ENCODE measurements around the gene TACC2. TPM values are rescaled to one million over a fixed set of nuclear protein-coding genes. Genes with fewer than 3 reads are reported as not detected.

Gene TACC2
- total and polyA plus RNA-seq, 8 donors, result 29.0 to 102 (median 52.9) TPM

GRCh38 chr10:122288917-122289316 is 300.0 kb downstream of the TACC2 start:
- intact Hi-C loops (cut with DNase I; ENCODE audit: low total_unique reads), result no loop called here
- Histone ChIP-seq H3K9me3 (no peaks in the 10 kb centered on the region), H3K4me1 (peaks cover 0 to 16% (median 4%) of the 10 kb centered on the region in 4 donors), H3K27ac (no peak overlapping the region), H3K4me3 (no peak overlapping the region), H3K36me3 (no peaks in the 10 kb centered on the region), H3K27me3 (peaks cover 0 to 5% (median 0%) of the 10 kb centered on the region in 3 donors)
- DNase-seq, result no peak
- no peak for TF ChIP-seq POLR2AphosphoS5 (IDR thresholded peaks at IDR 0.05)
- TF ChIP-seq EP300 (IDR thresholded peaks at IDR 0.05), result no peak
- no peak for TF ChIP-seq POLR2A (IDR thresholded peaks at IDR 0.05)
- no peak for TF ChIP-seq CTCF (IDR thresholded peaks at IDR 0.05)
- WGBS, 5 donors, result 56 to 81% (median 73%) methylated on average over 3 of the region's 3 CpGs

- peak in 1 of 2 donors; percentile 22 for DNase-seq
- H3K4me1 ChIP-seq, result peaks cover 0 to 16% (median 4%) of the 10 kb centered on the region in 4 donors
- intact Hi-C loops (cut with DNase I; ENCODE audit: low total_unique reads), result loop anchor here (10.0 kb wide), 1 partner anchor 1274 kb away; no protein-coding TSS in a partner anchor
Measured at GRCh38 chr10:122290334-122290733, 301.4 kb downstream of the TACC2 start.

GRCh38 chr10:122290833-122291532 is 302.0 kb downstream of the TACC2 start:
- intact Hi-C loops (cut with DNase I; ENCODE audit: low total_unique reads), result loop anchor here (10.0 kb wide), 1 partner anchor 1274 kb away; no protein-coding TSS in a partner anchor
- DNase-seq, result peak in 1 of 2 donors; percentile 19
- Histone ChIP-seq H3K4me1 (peaks cover 0 to 16% (median 4%) of the 10 kb centered on the region in 4 donors), H3K9me3 (no peaks in the 10 kb centered on the region), H3K27ac (no peak overlapping the region), H3K36me3 (no peaks in the 10 kb centered on the region), H3K4me3 (no peak overlapping the region), H3K27me3 (peaks cover 0 to 15% (median 0%) of the 10 kb centered on the region in 3 donors)
- TF ChIP-seq POLR2A (IDR thresholded peaks at IDR 0.05) (no peak), EP300 (IDR thresholded peaks at IDR 0.05) (no peak), POLR2AphosphoS5 (IDR thresholded peaks at IDR 0.05) (no peak), CTCF (IDR thresholded peaks at IDR 0.05) (no peak)
- 80 to 93% (median 86%) methylated on average over 8 to 13 of the region's 13 CpGs for WGBS, 5 donors

More at GRCh38 chr10:122290334-122290733, 301.4 kb downstream of the TACC2 start:
- H3K27ac ChIP-seq, result no peak overlapping the region
- H3K27me3 ChIP-seq, result peaks cover 0 to 10% (median 0%) of the 10 kb centered on the region in 3 donors
- H3K9me3 ChIP-seq, result no peaks in the 10 kb centered on the region
- WGBS, 5 donors, result 77 to 86% (median 83%) methylated on average over 7 of the region's 7 CpGs
- H3K4me3 ChIP-seq, result no peak overlapping the region
- no peaks in the 10 kb centered on the region for H3K36me3 ChIP-seq
- no peak for TF ChIP-seq POLR2AphosphoS5 (IDR thresholded peaks at IDR 0.05)
- no peak for TF ChIP-seq EP300 (IDR thresholded peaks at IDR 0.05)
- TF ChIP-seq POLR2A (IDR thresholded peaks at IDR 0.05), result no peak
- TF ChIP-seq CTCF (IDR thresholded peaks at IDR 0.05), result no peak

GRCh38 chr10:122291739-122292138 is 302.8 kb downstream of the TACC2 start:
- peak in 1 of 2 donors; percentile 3 for DNase-seq
- Histone ChIP-seq H3K27me3 (peaks cover 0 to 16% (median 0%) of the 10 kb centered on the region in 3 donors), H3K36me3 (no peaks in the 10 kb centered on the region), H3K4me3 (no peak overlapping the region), H3K4me1 (peaks cover 0 to 15% (median 4%) of the 10 kb centered on the region in 4 donors), H3K27ac (no peak overlapping the region), H3K9me3 (no peaks in the 10 kb centered on the region)
- TF ChIP-seq CTCF (IDR thresholded peaks at IDR 0.05), result no peak
- no peak for TF ChIP-seq POLR2AphosphoS5 (IDR thresholded peaks at IDR 0.05)
- no peak for TF ChIP-seq POLR2A (IDR thresholded peaks at IDR 0.05)
- TF ChIP-seq EP300 (IDR thresholded peaks at IDR 0.05), result no peak
- intact Hi-C loops (cut with DNase I; ENCODE audit: low total_unique reads), result loop anchor here (10.0 kb wide), 1 partner anchor 1273 kb away; no protein-coding TSS in a partner anchor
- 86 to 92% (median 87%) methylated on average over 5 of the region's 5 CpGs for WGBS, 5 donors
